WTC11 (cell line): Measurements from ENCODE around the gene ZER1. TPM values are rescaled to one million over a fixed set of nuclear protein-coding genes. Genes with fewer than 3 reads are reported as not detected.

Experiments used
- ATF2 ChIP-seq: sonication (generic); formaldehyde crosslinking; IDR thresholded peaks from 2 replicates; pipeline ENCODE4 v1.8.1; 2022; ENCODE audit warnings: low read depth, missing genetic modification reagents, borderline replicate concordance
- CBFB ChIP-seq: sonication (generic); formaldehyde crosslinking; IDR thresholded peaks from 2 replicates; pipeline ENCODE4 v1.8.1; 2022; ENCODE audit warnings: mild to moderate bottlenecking, low read depth, missing genetic modification reagents
- CREM ChIP-seq: sonication (generic); formaldehyde crosslinking; IDR thresholded peaks from 2 replicates; pipeline ENCODE4 v1.8.1; 2022; ENCODE audit warnings: mild to moderate bottlenecking, missing genetic modification reagents, moderate library complexity
- ESRRA ChIP-seq: sonication (generic); formaldehyde crosslinking; IDR thresholded peaks from 2 replicates; pipeline ENCODE4 v1.8.1; 2022; ENCODE audit warnings: mild to moderate bottlenecking, missing genetic modification reagents, borderline replicate concordance
- ETV6 ChIP-seq: sonication (generic); formaldehyde crosslinking; IDR thresholded peaks from 2 replicates; pipeline ENCODE4 v1.8.1; 2022; ENCODE audit warnings: mild to moderate bottlenecking, missing genetic modification reagents
- FOXJ3 ChIP-seq: sonication (generic); formaldehyde crosslinking; IDR thresholded peaks from 2 replicates; pipeline ENCODE4 v1.9.0; 2021; ENCODE audit warnings: missing genetic modification reagents, mild to moderate bottlenecking, borderline replicate concordance
- GABPB1 ChIP-seq: sonication (generic); formaldehyde crosslinking; IDR thresholded peaks from 2 replicates; pipeline ENCODE4 v1.8.1; 2023; ENCODE audit warnings: mild to moderate bottlenecking, missing genetic modification reagents
- GRHL2 ChIP-seq: fragments of 250-450 bp; sonication (Bioruptor Pico); IDR thresholded peaks from 2 replicates; pipeline ENCODE4 v1.8.0; 2022; ENCODE audit warnings: mild to moderate bottlenecking, moderate library complexity; ENCODE audit not compliant: insufficient replicate concordance, severe bottlenecking
- GTF2I ChIP-seq: fragments of 250-450 bp; sonication (Bioruptor Pico); conservative IDR thresholded peaks from 2 replicates; pipeline ENCODE4 v1.4.0; 2021; ENCODE audit warnings: mild to moderate bottlenecking
- HMGA2 ChIP-seq: fragments of 250-450 bp; sonication (Bioruptor Pico); IDR thresholded peaks from 2 replicates; pipeline ENCODE4 v1.4.0; 2021; ENCODE audit warnings: mild to moderate bottlenecking, moderate library complexity
- JUN ChIP-seq: sonication (generic); formaldehyde crosslinking; IDR thresholded peaks from 2 replicates; pipeline ENCODE4 v1.8.0; 2023; ENCODE audit warnings: mild to moderate bottlenecking, missing genetic modification reagents
- NR2C2 ChIP-seq: sonication (generic); formaldehyde crosslinking; IDR thresholded peaks from 2 replicates; pipeline ENCODE4 v1.8.0; 2022; ENCODE audit warnings: mild to moderate bottlenecking, missing genetic modification reagents
- PREB ChIP-seq: sonication (generic); formaldehyde crosslinking; IDR thresholded peaks from 2 replicates; pipeline ENCODE4 v1.8.1; 2022; ENCODE audit warnings: mild to moderate bottlenecking, missing genetic modification reagents, moderate library complexity, borderline replicate concordance
- PRRX2 ChIP-seq: fragments of 250-450 bp; sonication (Bioruptor Pico); IDR thresholded peaks from 2 replicates; pipeline ENCODE4 v1.8.0; 2021; ENCODE audit warnings: mild to moderate bottlenecking
- RELA ChIP-seq: sonication (generic); formaldehyde crosslinking; IDR thresholded peaks from 2 replicates; pipeline ENCODE4 v1.8.1; 2022; ENCODE audit warnings: missing genetic modification reagents, mild to moderate bottlenecking, borderline replicate concordance
- ZNF138 ChIP-seq: sonication (generic); formaldehyde crosslinking; conservative IDR thresholded peaks from 2 replicates; pipeline ENCODE4 v1.8.1; 2022; ENCODE audit warnings: mild to moderate bottlenecking, moderate library complexity, missing genetic modification reagents
- ZNF317 ChIP-seq: sonication (generic); formaldehyde crosslinking; IDR thresholded peaks from 2 replicates; pipeline ENCODE4 v1.8.1; 2023; ENCODE audit warnings: low read depth, mild to moderate bottlenecking, moderate library complexity, missing genetic modification reagents, borderline replicate concordance
- ZNF396 ChIP-seq: fragments of 250-450 bp; sonication (Bioruptor Pico); IDR thresholded peaks from 2 replicates; pipeline ENCODE4 v1.8.0; 2021; ENCODE audit warnings: mild to moderate bottlenecking, moderate library complexity, borderline replicate concordance
- total RNA-seq: library from RNA; stranded (reverse); gene quantifications from 3 replicates; pipeline ENCODE4 v1.2.3, GENCODE V29; 2021
- TF ChIP-seq, protein P1 (sequence below): fragments of 250-450 bp; sonication (Bioruptor Pico); IDR thresholded peaks from 2 replicates; pipeline ENCODE4 v1.9.0; 2021; ENCODE audit warnings: mild to moderate bottlenecking
- TF ChIP-seq, protein P2 (sequence below): sonication (generic); formaldehyde crosslinking; IDR thresholded peaks from 2 replicates; pipeline ENCODE4 v1.8.0; 2022; ENCODE audit warnings: missing genetic modification reagents
- TF ChIP-seq, protein P3 (sequence below): fragments of 250-450 bp; sonication (Bioruptor Pico); IDR thresholded peaks from 2 replicates; pipeline ENCODE4 v1.9.0; 2021; ENCODE audit warnings: mild to moderate bottlenecking, borderline replicate concordance
- TF ChIP-seq, protein P4 (sequence below): sonication (generic); formaldehyde crosslinking; IDR thresholded peaks from 2 replicates; pipeline ENCODE4 v1.8.1; 2023; ENCODE audit warnings: mild to moderate bottlenecking, missing genetic modification reagents
- TF ChIP-seq, protein P5 (sequence below): sonication (generic); formaldehyde crosslinking; IDR thresholded peaks from 2 replicates; pipeline ENCODE4 v1.8.0; 2022; ENCODE audit warnings: mild to moderate bottlenecking, missing genetic modification reagents

The ZER1 gene
- total RNA-seq, 1 experiment from 2014 or later = 23.8 TPM

DNA sequence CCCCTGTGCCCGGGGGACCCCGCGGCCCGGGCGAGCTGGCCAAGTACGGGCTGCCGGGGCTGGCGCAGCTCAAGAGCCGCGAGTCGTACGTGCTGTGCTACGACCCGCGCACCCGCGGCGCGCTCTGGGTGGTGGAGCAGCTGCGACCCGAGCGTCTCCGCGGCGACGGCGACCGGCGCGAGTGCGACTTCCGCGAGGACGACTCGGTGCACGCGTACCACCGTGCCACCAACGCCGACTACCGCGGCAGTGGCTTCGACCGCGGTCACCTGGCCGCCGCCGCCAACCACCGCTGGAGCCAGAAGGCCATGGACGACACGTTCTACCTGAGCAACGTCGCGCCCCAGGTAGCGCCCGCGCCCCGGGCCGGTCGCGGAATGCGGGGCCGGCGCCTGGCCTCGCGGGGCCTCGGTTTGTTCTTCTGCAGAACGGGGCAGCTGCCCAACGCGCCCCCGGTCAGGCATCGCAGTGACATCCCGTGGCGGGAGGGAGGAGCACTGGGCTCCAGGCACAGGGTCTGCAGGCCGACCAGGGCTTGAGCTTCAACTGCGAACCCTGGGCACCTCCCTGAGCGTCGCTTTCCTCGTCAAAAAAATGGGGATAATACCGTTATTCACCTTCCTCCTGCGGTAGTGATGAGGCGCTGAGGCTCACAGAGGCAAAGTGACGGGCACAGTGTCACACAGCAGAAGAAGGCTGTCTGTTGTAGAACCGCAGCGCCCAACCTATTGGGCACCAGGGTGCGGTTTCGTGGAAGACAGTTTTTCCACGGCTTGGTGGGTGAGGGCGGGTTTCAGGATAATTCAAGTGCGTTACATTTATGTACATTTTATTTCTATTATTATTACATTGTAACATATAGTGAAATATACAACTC, 47.4 kb upstream of the ZER1 start (continued):
- TF ChIP-seq PREB (CRISPR knock-in tag) (no peak), GTF2I (CRISPR knock-in tag) (no peak), ZNF317 (CRISPR knock-in tag) (peak; percentile 55; the same call in 1 of the 2 replicates), CREM (CRISPR knock-in tag) (no peak), CBFB (0 out of 2 replicates have a peak, but pooled peaks have one; percentile 1), PRRX2 (CRISPR knock-in tag) (0 out of 2 replicates have a peak, but pooled peaks have one; percentile 39), HMGA2 (CRISPR knock-in tag) (no peak), ZNF138 (CRISPR knock-in tag) (no peak), ETV6 (no peak), JUN (no peak; the same call in 1 of the 2 replicates), GRHL2 (no peak), GABPB1 (CRISPR knock-in tag) (no peak), NR2C2 (CRISPR knock-in tag) (0 out of 2 replicates have a peak, but pooled peaks have one; percentile 23), ESRRA (CRISPR knock-in tag) (no peak; the same call in 1 of the 2 replicates), ZNF396 (CRISPR knock-in tag) (no peak), RELA (peak; percentile 86), ATF2 (CRISPR knock-in tag) (no peak), FOXJ3 (CRISPR knock-in tag) (no peak)
- TF ChIP-seq, protein P1, sequence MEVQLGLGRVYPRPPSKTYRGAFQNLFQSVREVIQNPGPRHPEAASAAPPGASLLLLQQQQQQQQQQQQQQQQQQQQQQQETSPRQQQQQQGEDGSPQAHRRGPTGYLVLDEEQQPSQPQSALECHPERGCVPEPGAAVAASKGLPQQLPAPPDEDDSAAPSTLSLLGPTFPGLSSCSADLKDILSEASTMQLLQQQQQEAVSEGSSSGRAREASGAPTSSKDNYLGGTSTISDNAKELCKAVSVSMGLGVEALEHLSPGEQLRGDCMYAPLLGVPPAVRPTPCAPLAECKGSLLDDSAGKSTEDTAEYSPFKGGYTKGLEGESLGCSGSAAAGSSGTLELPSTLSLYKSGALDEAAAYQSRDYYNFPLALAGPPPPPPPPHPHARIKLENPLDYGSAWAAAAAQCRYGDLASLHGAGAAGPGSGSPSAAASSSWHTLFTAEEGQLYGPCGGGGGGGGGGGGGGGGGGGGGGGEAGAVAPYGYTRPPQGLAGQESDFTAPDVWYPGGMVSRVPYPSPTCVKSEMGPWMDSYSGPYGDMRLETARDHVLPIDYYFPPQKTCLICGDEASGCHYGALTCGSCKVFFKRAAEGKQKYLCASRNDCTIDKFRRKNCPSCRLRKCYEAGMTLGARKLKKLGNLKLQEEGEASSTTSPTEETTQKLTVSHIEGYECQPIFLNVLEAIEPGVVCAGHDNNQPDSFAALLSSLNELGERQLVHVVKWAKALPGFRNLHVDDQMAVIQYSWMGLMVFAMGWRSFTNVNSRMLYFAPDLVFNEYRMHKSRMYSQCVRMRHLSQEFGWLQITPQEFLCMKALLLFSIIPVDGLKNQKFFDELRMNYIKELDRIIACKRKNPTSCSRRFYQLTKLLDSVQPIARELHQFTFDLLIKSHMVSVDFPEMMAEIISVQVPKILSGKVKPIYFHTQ (CRISPR knock-in tag) = no peak
- TF ChIP-seq, protein P2, sequence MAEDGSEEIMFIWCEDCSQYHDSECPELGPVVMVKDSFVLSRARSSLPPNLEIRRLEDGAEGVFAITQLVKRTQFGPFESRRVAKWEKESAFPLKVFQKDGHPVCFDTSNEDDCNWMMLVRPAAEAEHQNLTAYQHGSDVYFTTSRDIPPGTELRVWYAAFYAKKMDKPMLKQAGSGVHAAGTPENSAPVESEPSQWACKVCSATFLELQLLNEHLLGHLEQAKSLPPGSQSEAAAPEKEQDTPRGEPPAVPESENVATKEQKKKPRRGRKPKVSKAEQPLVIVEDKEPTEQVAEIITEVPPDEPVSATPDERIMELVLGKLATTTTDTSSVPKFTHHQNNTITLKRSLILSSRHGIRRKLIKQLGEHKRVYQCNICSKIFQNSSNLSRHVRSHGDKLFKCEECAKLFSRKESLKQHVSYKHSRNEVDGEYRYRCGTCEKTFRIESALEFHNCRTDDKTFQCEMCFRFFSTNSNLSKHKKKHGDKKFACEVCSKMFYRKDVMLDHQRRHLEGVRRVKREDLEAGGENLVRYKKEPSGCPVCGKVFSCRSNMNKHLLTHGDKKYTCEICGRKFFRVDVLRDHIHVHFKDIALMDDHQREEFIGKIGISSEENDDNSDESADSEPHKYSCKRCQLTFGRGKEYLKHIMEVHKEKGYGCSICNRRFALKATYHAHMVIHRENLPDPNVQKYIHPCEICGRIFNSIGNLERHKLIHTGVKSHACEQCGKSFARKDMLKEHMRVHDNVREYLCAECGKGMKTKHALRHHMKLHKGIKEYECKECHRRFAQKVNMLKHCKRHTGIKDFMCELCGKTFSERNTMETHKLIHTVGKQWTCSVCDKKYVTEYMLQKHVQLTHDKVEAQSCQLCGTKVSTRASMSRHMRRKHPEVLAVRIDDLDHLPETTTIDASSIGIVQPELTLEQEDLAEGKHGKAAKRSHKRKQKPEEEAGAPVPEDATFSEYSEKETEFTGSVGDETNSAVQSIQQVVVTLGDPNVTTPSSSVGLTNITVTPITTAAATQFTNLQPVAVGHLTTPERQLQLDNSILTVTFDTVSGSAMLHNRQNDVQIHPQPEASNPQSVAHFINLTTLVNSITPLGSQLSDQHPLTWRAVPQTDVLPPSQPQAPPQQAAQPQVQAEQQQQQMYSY = no peak
- TF ChIP-seq, protein P3, sequence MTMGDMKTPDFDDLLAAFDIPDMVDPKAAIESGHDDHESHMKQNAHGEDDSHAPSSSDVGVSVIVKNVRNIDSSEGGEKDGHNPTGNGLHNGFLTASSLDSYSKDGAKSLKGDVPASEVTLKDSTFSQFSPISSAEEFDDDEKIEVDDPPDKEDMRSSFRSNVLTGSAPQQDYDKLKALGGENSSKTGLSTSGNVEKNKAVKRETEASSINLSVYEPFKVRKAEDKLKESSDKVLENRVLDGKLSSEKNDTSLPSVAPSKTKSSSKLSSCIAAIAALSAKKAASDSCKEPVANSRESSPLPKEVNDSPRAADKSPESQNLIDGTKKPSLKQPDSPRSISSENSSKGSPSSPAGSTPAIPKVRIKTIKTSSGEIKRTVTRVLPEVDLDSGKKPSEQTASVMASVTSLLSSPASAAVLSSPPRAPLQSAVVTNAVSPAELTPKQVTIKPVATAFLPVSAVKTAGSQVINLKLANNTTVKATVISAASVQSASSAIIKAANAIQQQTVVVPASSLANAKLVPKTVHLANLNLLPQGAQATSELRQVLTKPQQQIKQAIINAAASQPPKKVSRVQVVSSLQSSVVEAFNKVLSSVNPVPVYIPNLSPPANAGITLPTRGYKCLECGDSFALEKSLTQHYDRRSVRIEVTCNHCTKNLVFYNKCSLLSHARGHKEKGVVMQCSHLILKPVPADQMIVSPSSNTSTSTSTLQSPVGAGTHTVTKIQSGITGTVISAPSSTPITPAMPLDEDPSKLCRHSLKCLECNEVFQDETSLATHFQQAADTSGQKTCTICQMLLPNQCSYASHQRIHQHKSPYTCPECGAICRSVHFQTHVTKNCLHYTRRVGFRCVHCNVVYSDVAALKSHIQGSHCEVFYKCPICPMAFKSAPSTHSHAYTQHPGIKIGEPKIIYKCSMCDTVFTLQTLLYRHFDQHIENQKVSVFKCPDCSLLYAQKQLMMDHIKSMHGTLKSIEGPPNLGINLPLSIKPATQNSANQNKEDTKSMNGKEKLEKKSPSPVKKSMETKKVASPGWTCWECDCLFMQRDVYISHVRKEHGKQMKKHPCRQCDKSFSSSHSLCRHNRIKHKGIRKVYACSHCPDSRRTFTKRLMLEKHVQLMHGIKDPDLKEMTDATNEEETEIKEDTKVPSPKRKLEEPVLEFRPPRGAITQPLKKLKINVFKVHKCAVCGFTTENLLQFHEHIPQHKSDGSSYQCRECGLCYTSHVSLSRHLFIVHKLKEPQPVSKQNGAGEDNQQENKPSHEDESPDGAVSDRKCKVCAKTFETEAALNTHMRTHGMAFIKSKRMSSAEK (CRISPR knock-in tag) = no peak
- TF ChIP-seq, protein P4, sequence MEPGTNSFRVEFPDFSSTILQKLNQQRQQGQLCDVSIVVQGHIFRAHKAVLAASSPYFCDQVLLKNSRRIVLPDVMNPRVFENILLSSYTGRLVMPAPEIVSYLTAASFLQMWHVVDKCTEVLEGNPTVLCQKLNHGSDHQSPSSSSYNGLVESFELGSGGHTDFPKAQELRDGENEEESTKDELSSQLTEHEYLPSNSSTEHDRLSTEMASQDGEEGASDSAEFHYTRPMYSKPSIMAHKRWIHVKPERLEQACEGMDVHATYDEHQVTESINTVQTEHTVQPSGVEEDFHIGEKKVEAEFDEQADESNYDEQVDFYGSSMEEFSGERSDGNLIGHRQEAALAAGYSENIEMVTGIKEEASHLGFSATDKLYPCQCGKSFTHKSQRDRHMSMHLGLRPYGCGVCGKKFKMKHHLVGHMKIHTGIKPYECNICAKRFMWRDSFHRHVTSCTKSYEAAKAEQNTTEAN (CRISPR knock-in tag) = peak; percentile 50; the same call in 1 of the 2 replicates
- TF ChIP-seq, protein P5, sequence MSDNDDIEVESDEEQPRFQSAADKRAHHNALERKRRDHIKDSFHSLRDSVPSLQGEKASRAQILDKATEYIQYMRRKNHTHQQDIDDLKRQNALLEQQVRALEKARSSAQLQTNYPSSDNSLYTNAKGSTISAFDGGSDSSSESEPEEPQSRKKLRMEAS (CRISPR knock-in tag) = no peak; the same call in 1 of the 2 replicates
